Ovary (tissue), 9 donors: ENCODE data around the gene AKAP12. TPM values are rescaled to one million over a fixed set of nuclear protein-coding genes. Genes with fewer than 3 reads are reported as not detected.
A peak's percentile ranks its signal among the peaks of the same experiment; 100 is the strongest.

Experiments used
- DNase-seq, 5 donors: peaks; one replicate each; pipeline ENCODE4 v3.0.0-alpha.2; 2019 to 2020
- H3K27ac ChIP-seq, 2 donors: fragments of 200-600 bp; one replicate each; pipeline versions ENCODE4 v1.5.1 to v1.8.0; 2019 to 2022
- H3K27me3 ChIP-seq: fragments of 200-600 bp; one replicate; pipeline ENCODE4 v1.8.0; 2022
- H3K36me3 ChIP-seq: fragments of 200-600 bp; sonication (generic); one replicate; pipeline ENCODE4 v1.5.1; 2019
- H3K4me1 ChIP-seq: one replicate; pipeline ENCODE4 v1.8.1; 2013; ENCODE audit warnings: mild to moderate bottlenecking, moderate library complexity; ENCODE audit not compliant: insufficient read depth
- H3K4me3 ChIP-seq: fragments of 200-600 bp; sonication (generic); one replicate; pipeline ENCODE4 v1.5.1; 2017
- H3K9me3 ChIP-seq, 2 donors: fragments of 200-600 bp in 1 of 2; sonication (generic) in 1 of 2; one replicate each; pipeline versions ENCODE4 v1.5.1 to v1.8.1; 2013 to 2019; ENCODE audit warnings: mild to moderate bottlenecking in 1 of 2, moderate library complexity in 1 of 2
- CTCF ChIP-seq, 3 donors: fragments of 450-650 bp in 2 of 3; fragments of 200-600 bp in 1 of 3; IDR thresholded peaks; one replicate each; pipeline versions ENCODE4 v1.5.1 to v1.8.0; 2016 to 2022; ENCODE audit warnings: antibody characterized with exemption in 3 of 3, mild to moderate bottlenecking in 1 of 3
- EP300 ChIP-seq: sonication (generic); formaldehyde crosslinking; IDR thresholded peaks from one replicate; pipeline ENCODE4 v1.6.1; 2017; ENCODE audit warnings: antibody characterized with exemption
- POLR2A ChIP-seq: fragments of 450-650 bp; IDR thresholded peaks from one replicate; pipeline ENCODE4 v1.6.1; 2017; ENCODE audit warnings: antibody characterized with exemption, mild to moderate bottlenecking, moderate library complexity
- WGBS, 3 donors: extraction: QIAGEN DNeasy Blood & Tissue Kit in 1 of 3; methylation state at CpG; one replicate each; pipeline versions ENCODE4 v1.1.5 to v1.1.7; 2013 to 2017; 5-methylcytosine and 5-hydroxymethylcytosine counted together
- intact Hi-C, 4 donors: fragments of 100-400 bp; cut with DNase I; formaldehyde crosslinking; loops; one replicate each; pipeline versions ENCODE4 v1.11.0 to v1.15.1; 2022 to 2023
- polyA plus RNA-seq, 2 donors: library from polyadenylated mRNA; stranded (reverse); fragments of 200-250 nt in 1 of 2; fragments of 350-450 nt in 1 of 2; fragmentation: Illumina TruSeq in 1 of 2; extraction: RNeasy Lipid Tissue Mini Kit (QIAGEN cat#74804) in 1 of 2; gene quantifications; one replicate each; pipeline ENCODE4 v1.2.3, GENCODE V29; 2013 to 2014
- total RNA-seq, 7 donors: library from RNA; depleted of rRNA in 2 of 7; stranded (reverse); fragments of >200 nt in 2 of 7; fragmentation: NEBNext Ultra II Directional in 3 of 7; extraction: Animal tissue kit (Norgen Biotek cat#: 25700) in 3 of 7; gene quantifications; one replicate each; pipeline versions ENCODE4 v1.1.0 to v1.2.4, GENCODE V29; 2016 to 2023
- donor health status: DM: no; HTN: no; CAD: no; lungs with moderate emphysema.
- donor health status: DM: no; HTN: no; CAD: no.
- donor health status: Bipolar disorder and iron deficiency.
- donor health status: DM: yes; HTN: yes; CAD: no.
- donor health status: DM: no; HTN: no; CAD: no.
- donor health status: DM: yes; HTN: yes; CAD: no.

The AKAP12 gene
- total and polyA plus RNA-seq, 9 donors, result 67.2 to 246 (median 125) TPM

- TF ChIP-seq CTCF (IDR thresholded peaks at IDR 0.05) (no peak), POLR2A (no peak), EP300 (no peak)
- WGBS, 3 donors, result 74 to 83% (median 75%) methylated on average over 4 of the region's 4 CpGs
- H3K4me1 ChIP-seq, result peaks cover 10% of the 10 kb centered on the region
- intact Hi-C loops, result no loop called here
- no peaks in the 10 kb centered on the region for H3K36me3 ChIP-seq
- H3K4me3 ChIP-seq, result no peak overlapping the region
- no peak for DNase-seq
- H3K27ac ChIP-seq, result no peak overlapping the region
- H3K9me3 ChIP-seq, result no peaks in the 10 kb centered on the region
- no peaks in the 10 kb centered on the region for H3K27me3 ChIP-seq
These were observed 20.4 kb downstream of the AKAP12 start for GRCh38 chr6:151260205-151260604.

DNA sequence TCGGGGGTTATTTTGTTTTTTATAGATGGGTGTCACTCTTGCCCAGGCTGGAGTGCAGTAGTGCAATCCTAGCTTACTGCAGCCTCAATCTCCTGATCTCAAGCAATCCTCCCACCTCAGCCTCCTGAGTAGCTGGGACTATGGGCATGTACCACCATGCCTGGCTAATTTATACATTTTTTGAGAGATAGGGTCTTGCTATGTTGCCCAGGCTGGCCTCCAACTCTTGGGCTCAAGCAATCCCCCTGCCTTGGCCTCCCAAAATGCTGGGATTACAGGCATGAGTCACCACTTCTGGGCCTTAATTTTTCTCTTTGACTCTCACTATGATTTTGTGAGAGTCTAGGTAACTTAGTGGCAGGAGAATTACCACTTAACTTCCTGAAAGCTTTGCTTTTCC is 23.3 kb downstream of the AKAP12 start:
- H3K4me3 ChIP-seq, result no peak overlapping the region
- no peak overlapping the region for H3K27ac ChIP-seq
- TF ChIP-seq POLR2A, result no peak
- no peak for TF ChIP-seq EP300
- no peak for TF ChIP-seq CTCF (IDR thresholded peaks at IDR 0.05)
- H3K36me3 ChIP-seq, result no peaks in the 10 kb centered on the region
- 72 to 83% (median 79%) methylated on average over 1 of the region's 1 CpG for WGBS, 3 donors
- H3K4me1 ChIP-seq, result peaks cover 6% of the 10 kb centered on the region
- H3K9me3 ChIP-seq, result no peaks in the 10 kb centered on the region
- intact Hi-C loops, result no loop called here
- DNase-seq, result no peak
- no peaks in the 10 kb centered on the region for H3K27me3 ChIP-seq

- peak; percentile 69 to 82 (median 76) for DNase-seq
- no peak overlapping the region for H3K27ac ChIP-seq
These were observed 24.2 kb downstream of the AKAP12 start for GRCh38 chr6:151263967-151264366.

DNA sequence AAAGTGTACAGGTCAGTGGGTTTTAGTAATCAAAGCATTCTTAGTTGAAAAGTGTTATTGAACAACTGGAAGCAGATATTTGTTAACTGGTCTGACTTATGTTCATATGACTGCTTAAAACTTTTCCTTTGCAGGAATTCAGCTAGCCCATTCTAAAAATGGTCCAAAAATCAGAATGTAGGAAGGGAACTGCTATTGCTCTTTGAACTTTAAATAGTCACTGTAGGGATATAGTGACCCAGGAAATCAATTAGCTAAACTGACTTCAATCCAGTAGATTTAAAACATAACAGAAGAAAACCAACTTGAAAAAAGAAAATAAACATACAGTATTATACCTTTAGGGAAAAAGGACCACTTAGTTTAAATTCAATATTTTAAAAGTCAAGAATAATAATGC is 25.5 kb downstream of the AKAP12 start:
- TF ChIP-seq CTCF (IDR thresholded peaks at IDR 0.05), result no peak
- no peak for TF ChIP-seq EP300
- no peak for TF ChIP-seq POLR2A
- H3K9me3 ChIP-seq, result no peaks in the 10 kb centered on the region
- H3K4me1 ChIP-seq, result peaks cover 7% of the 10 kb centered on the region
- H3K27ac ChIP-seq, result no peak overlapping the region
- no peak for DNase-seq
- no peak overlapping the region for H3K4me3 ChIP-seq
- no peaks in the 10 kb centered on the region for H3K27me3 ChIP-seq
- H3K36me3 ChIP-seq, result no peaks in the 10 kb centered on the region
- intact Hi-C loops, result no loop called here

More at GRCh38 chr6:151263967-151264366, 24.2 kb downstream of the AKAP12 start:
- Histone ChIP-seq H3K36me3 (no peaks in the 10 kb centered on the region), H3K4me1 (peaks cover 6% of the 10 kb centered on the region), H3K4me3 (no peak overlapping the region), H3K27me3 (no peaks in the 10 kb centered on the region), H3K9me3 (no peaks in the 10 kb centered on the region)
- intact Hi-C loops, result no loop called here
- WGBS, 3 donors, result 16 to 24% (median 17%) methylated on average over 3 of the region's 3 CpGs
- no peak for TF ChIP-seq POLR2A
- TF ChIP-seq CTCF (IDR thresholded peaks at IDR 0.05), result no peak
- no peak for TF ChIP-seq EP300
